Smooth muscle cell (in vitro differentiated cells): ENCODE measurements around the gene NPTX1. TPM values are rescaled to one million over a fixed set of nuclear protein-coding genes. Genes with fewer than 3 reads are reported as not detected.

ENCODE experiments used
- DNase-seq: peaks from one replicate; lab custom pipeline; 2025; ENCODE audit not compliant: unreplicated experiment; lab: John Stamatoyannopoulos, UW
- H2AFZ ChIP-seq: fragments of 200-600 bp; sonication (generic); 2 replicates; pipeline ENCODE4 v1.6.0; 2016; ENCODE audit warnings: antibody characterized with exemption, low read depth, mild to moderate bottlenecking
- H3F3A ChIP-seq: fragments of 200-600 bp; sonication (generic); 2 replicates; pipeline ENCODE4 v1.6.0; 2017; ENCODE audit warnings: antibody characterized with exemption, low read depth
- H3K27ac ChIP-seq: fragments of 200-600 bp; sonication (generic); 2 replicates; pipeline ENCODE4 v1.5.1; 2016; ENCODE audit warnings: low read depth, mild to moderate bottlenecking
- H3K27me3 ChIP-seq: fragments of 200-600 bp; sonication (generic); 2 replicates; pipeline ENCODE4 v1.6.1; 2016; ENCODE audit warnings: low read depth, mild to moderate bottlenecking
- H3K36me3 ChIP-seq: fragments of 200-600 bp; sonication (generic); 2 replicates; pipeline ENCODE4 v1.5.1; 2016; ENCODE audit warnings: low read depth
- H3K4me1 ChIP-seq: fragments of 200-600 bp; sonication (generic); 2 replicates; pipeline ENCODE4 v1.5.1; 2016; ENCODE audit warnings: low read depth
- H3K4me2 ChIP-seq: fragments of 200-600 bp; sonication (generic); 2 replicates; pipeline ENCODE4 v1.6.0; 2016; ENCODE audit warnings: mild to moderate bottlenecking
- H3K4me3 ChIP-seq: fragments of 200-600 bp; sonication (generic); 2 replicates; pipeline ENCODE4 v1.5.1; 2016; ENCODE audit warnings: mild to moderate bottlenecking
- H3K79me2 ChIP-seq: fragments of 200-600 bp; sonication (generic); 2 replicates; pipeline ENCODE4 v1.6.0; 2016; ENCODE audit warnings: low read depth, mild to moderate bottlenecking
- H3K9ac ChIP-seq: fragments of 200-600 bp; sonication (generic); 2 replicates; pipeline ENCODE4 v1.6.0; 2016; ENCODE audit warnings: low read depth
- H3K9me3 ChIP-seq: fragments of 200-600 bp; sonication (generic); replicated peaks from 2 replicates; pipeline ENCODE4 v1.5.1; 2016; ENCODE audit warnings: low read depth
- H4K20me1 ChIP-seq: fragments of 200-600 bp; sonication (generic); 2 replicates; pipeline ENCODE4 v1.6.0; 2016; ENCODE audit warnings: low read depth
- WGBS: methylation state at CpG from one replicate; pipeline ENCODE4 v1.1.7; 2016; ENCODE audit warnings: low lambda C conversion rate; 5-methylcytosine and 5-hydroxymethylcytosine counted together
- polyA plus RNA-seq: library from polyadenylated mRNA; unstranded; fragments of >200 nt; fragmentation: Nextera tagmentation; extraction: Ambion mirVana; gene quantifications from 2 replicates; pipeline ENCODE4 v1.2.1, GENCODE V29; 2016
- total RNA-seq: library from RNA; depleted of rRNA; stranded (reverse); fragments of >200 nt; gene quantifications from 2 replicates; pipeline ENCODE4 v1.2.3, GENCODE V29; 2014
- TF ChIP-seq, protein P1 (sequence below): fragments of 200-600 bp; sonication (generic); IDR thresholded peaks from 2 replicates; pipeline ENCODE4 v1.5.1; 2017; ENCODE audit warnings: borderline replicate concordance, mild to moderate bottlenecking, antibody characterized with exemption; ENCODE audit not compliant: insufficient read depth, poor library complexity, severe bottlenecking

Gene NPTX1
- total and polyA plus RNA-seq, 2 experiments from 2014 or later: 1.8 to 5.9 TPM

DNA sequence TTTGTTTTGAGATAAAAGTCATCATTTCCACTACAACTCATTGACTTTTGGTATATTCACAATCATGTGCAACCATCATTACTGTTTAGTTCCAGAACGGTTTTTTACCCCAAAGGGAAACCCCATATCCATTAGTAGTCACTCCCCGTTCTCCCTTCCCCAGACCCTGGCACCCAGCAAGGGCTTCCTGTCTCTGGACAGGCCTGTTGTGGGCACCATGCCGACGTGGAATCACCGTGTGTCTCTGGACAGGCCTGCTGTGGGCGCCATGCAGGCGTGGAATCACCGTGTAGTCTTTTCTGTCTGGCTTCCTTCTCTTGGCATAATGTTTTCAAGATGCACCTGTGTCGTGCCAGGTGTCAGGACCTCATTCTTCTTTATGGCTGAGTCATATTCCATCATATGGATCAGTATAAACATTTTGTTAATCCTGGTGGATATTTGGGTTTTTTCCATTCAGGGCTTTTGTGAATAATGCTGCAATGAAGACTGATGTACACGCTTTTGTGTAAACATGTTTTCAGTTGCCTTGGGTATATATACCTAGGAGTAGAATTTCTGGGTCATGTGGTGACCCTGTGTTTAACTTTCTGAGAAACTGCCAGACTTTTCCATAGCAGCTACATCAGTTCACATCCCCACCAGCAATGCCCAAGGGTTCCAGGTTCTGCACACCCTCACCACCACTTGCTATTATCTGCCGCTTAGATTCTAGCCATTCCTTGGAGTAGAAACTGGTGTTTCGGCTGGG, 42.3 kb downstream of the NPTX1 start:
- Histone ChIP-seq H3F3A (no peaks in the 10 kb centered on the region), H3K79me2 (no peaks in the 10 kb centered on the region), H3K4me1 (no peaks in the 10 kb centered on the region), H3K4me3 (no peak overlapping the region), H2AFZ (no peak overlapping the region), H4K20me1 (peaks cover 24% of the 10 kb centered on the region), H3K27me3 (no peaks in the 10 kb centered on the region), H3K9ac (no peak overlapping the region), H3K27ac (no peak overlapping the region), H3K36me3 (no peaks in the 10 kb centered on the region), H3K9me3 (no peaks in the 10 kb centered on the region), H3K4me2 (no peak overlapping the region)
- no peak for DNase-seq
- TF ChIP-seq, protein P1, sequence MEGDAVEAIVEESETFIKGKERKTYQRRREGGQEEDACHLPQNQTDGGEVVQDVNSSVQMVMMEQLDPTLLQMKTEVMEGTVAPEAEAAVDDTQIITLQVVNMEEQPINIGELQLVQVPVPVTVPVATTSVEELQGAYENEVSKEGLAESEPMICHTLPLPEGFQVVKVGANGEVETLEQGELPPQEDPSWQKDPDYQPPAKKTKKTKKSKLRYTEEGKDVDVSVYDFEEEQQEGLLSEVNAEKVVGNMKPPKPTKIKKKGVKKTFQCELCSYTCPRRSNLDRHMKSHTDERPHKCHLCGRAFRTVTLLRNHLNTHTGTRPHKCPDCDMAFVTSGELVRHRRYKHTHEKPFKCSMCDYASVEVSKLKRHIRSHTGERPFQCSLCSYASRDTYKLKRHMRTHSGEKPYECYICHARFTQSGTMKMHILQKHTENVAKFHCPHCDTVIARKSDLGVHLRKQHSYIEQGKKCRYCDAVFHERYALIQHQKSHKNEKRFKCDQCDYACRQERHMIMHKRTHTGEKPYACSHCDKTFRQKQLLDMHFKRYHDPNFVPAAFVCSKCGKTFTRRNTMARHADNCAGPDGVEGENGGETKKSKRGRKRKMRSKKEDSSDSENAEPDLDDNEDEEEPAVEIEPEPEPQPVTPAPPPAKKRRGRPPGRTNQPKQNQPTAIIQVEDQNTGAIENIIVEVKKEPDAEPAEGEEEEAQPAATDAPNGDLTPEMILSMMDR: no peak
- WGBS: 79% methylated on average over 12 of the region's 12 CpGs

DNA sequence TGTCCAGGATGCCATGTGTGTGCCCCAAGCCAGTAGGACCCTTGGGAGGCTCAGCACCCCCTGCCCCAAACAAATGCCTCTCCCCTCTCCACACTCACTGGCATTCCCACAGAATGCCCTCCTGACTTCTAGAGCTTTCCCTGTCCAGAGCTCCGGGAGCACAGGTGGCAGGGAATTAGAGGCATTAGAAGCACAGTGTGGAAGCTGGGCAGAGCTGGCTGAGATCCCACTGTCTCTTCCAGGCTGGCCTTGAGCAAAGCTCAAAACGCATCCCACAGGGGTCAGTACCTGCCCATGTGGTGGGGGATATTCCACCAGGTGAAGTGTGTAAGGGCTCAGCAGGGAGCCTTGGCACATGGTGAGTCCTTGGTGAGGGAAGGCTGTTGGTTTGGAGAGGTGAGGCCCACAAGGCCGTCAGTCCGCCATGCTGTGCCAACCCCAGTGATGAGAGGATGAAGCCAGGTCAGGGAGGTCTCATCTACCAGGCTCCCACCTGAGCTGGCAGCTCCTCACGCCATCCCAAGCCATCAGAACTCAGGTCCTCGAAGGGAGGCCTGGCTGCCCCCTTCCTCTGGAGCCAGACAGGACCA, 43.4 kb downstream of the NPTX1 start:
- Histone ChIP-seq H3K36me3 (no peaks in the 10 kb centered on the region), H2AFZ (no peak overlapping the region), H3K4me1 (no peaks in the 10 kb centered on the region), H3K4me2 (no peak overlapping the region), H3F3A (no peaks in the 10 kb centered on the region), H3K9me3 (no peaks in the 10 kb centered on the region), H3K4me3 (no peak overlapping the region), H3K27ac (no peak overlapping the region), H4K20me1 (peaks cover 13% of the 10 kb centered on the region), H3K9ac (no peak overlapping the region), H3K27me3 (no peaks in the 10 kb centered on the region), H3K79me2 (no peaks in the 10 kb centered on the region)
- TF ChIP-seq, protein P1: no peak
- DNase-seq: no peak
- 91% methylated on average over 6 of the region's 6 CpGs for WGBS

DNA sequence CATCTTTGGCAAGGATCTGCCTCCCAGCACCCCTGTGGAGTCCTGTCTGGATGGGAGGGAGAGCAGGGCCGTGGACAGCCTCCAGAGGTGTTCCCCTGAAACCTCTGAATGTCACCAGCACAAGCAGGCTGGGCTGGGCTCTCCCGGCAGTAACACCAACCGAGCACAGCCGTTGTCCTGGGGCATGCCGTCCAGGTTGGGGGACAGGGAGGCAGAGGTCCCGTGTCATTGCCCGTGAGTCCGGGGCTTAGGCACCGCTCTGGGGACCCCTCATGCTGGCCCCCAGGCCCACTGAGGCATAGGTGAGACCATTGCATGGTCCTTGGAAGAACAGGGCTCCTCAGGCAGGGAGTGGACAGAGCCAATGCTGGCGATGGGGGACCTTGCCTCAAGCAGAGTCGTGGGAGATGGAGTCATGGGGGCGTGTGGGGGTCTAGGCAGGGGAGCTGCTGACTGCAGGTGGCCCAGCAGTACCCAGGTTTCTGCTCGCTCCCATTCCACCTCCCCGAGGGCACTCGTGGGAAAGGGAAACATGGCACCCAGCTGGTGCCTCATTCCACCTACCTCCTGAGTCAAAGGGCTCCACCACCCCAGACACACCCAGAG, 44.0 kb downstream of the NPTX1 start:
- no peaks in the 10 kb centered on the region for H3K79me2 ChIP-seq
- no peak for DNase-seq
- TF ChIP-seq, protein P1: no peak
- no peak overlapping the region for H3K9ac ChIP-seq
- no peak overlapping the region for H3K4me3 ChIP-seq
- H3K4me1 ChIP-seq: no peaks in the 10 kb centered on the region
- no peak overlapping the region for H3K4me2 ChIP-seq
- H3K27ac ChIP-seq: no peak overlapping the region
- H4K20me1 ChIP-seq: peaks cover 7% of the 10 kb centered on the region
- no peaks in the 10 kb centered on the region for H3K36me3 ChIP-seq
- no peaks in the 10 kb centered on the region for H3K27me3 ChIP-seq
- no peak overlapping the region for H2AFZ ChIP-seq
- no peaks in the 10 kb centered on the region for H3K9me3 ChIP-seq
- H3F3A ChIP-seq: no peaks in the 10 kb centered on the region
- 81% methylated on average over 15 of the region's 15 CpGs for WGBS
